HepG2 (cell line): ENCODE results near the gene PDIA5. TPM values are rescaled to one million over a fixed set of nuclear protein-coding genes. Genes with fewer than 3 reads are reported as not detected.
A peak's percentile ranks its signal among the peaks of the same experiment; 100 is the strongest.

Experiments
- ARID4A ChIP-seq: sonication (generic); formaldehyde crosslinking; IDR thresholded peaks from 2 replicates; pipeline ENCODE4 v1.5.0; 2020; ENCODE audit warnings: mild to moderate bottlenecking, missing genetic modification reagents, borderline replicate concordance
- LCORL ChIP-seq, 2 experiments: fragments of 450-650 bp in 1 of 2; sonication (generic) in 1 of 2; formaldehyde crosslinking in 1 of 2; IDR thresholded peaks; 2 replicates each; pipeline versions ENCODE4 v1.5.0 to v1.6.1; 2017 to 2020; ENCODE audit warnings: antibody characterized with exemption in 1 of 2, missing genetic modification reagents in 1 of 2
- POLR2A ChIP-seq, 2 experiments: IDR thresholded peaks; 2 replicates each; pipeline ENCODE4 v1.6.1; 2011; ENCODE audit warnings: low read depth in 2 of 2, low read length in 2 of 2, mild to moderate bottlenecking in 1 of 2, moderate library complexity in 1 of 2; ENCODE audit not compliant: insufficient read depth in 1 of 2
- SNAPC5 ChIP-seq: sonication (generic); formaldehyde crosslinking; IDR thresholded peaks from 2 replicates; pipeline ENCODE4 v1.8.1; 2023; ENCODE audit warnings: mild to moderate bottlenecking, missing genetic modification reagents, borderline replicate concordance
- SP4 ChIP-seq: sonication (generic); formaldehyde crosslinking; IDR thresholded peaks from 2 replicates; pipeline ENCODE4 v1.8.1; 2023; ENCODE audit warnings: mild to moderate bottlenecking, missing genetic modification reagents
- ZFAT ChIP-seq: sonication (generic); formaldehyde crosslinking; conservative IDR thresholded peaks from 2 replicates; pipeline ENCODE4 v1.8.1; 2023; ENCODE audit warnings: missing genetic modification reagents, inconsistent platforms
- ZFYVE20 ChIP-seq: sonication (generic); formaldehyde crosslinking; IDR thresholded peaks from 2 replicates; pipeline ENCODE4 v1.8.0; 2023; ENCODE audit warnings: low read depth, mild to moderate bottlenecking, moderate library complexity, missing genetic modification reagents, borderline replicate concordance
- ZHX1 ChIP-seq: sonication (generic); formaldehyde crosslinking; IDR thresholded peaks from 2 replicates; pipeline ENCODE4 v1.8.1; 2022; ENCODE audit warnings: low read depth, mild to moderate bottlenecking, missing genetic modification reagents
- ZNF644 ChIP-seq: IDR thresholded peaks from 2 replicates; pipeline ENCODE4 v1.6.1; 2016; ENCODE audit warnings: low read depth
- polyA plus RNA-seq, 8 experiments: library from polyadenylated mRNA; depleted of rRNA in 3 of 8; stranded (reverse) in 7 of 8; unstranded in 1 of 8; fragments of >200 nt; fragmentation: Illumina TruSeq in 4 of 8; extraction: Trizol in 4 of 8; gene quantifications; 2 replicates each; pipeline versions ENCODE4 v1.2.1 to v1.2.3, GENCODE V29; 2011 to 2016; ENCODE audit warnings: low read depth in 4 of 8, missing spikeins in 1 of 8, mixed read lengths in 1 of 8; ENCODE audit not compliant: insufficient read depth in 1 of 8
- total RNA-seq, 5 experiments: library from RNA; depleted of rRNA; stranded (reverse); fragments of >200 nt; fragmentation: Illumina TruSeq; extraction: Trizol; gene quantifications; 2 replicates each; pipeline ENCODE4 v1.2.3, GENCODE V29; 2016; ENCODE audit warnings: low read depth in 1 of 5
- TF ChIP-seq, protein P1 (sequence below): sonication (generic); formaldehyde crosslinking; conservative IDR thresholded peaks from 2 replicates; pipeline ENCODE4 v1.4.0; 2020; ENCODE audit warnings: missing genetic modification reagents
- TF ChIP-seq, protein P2 (sequence below): sonication (generic); formaldehyde crosslinking; conservative IDR thresholded peaks from 2 replicates; pipeline ENCODE4 v1.4.0; 2020; ENCODE audit warnings: mild to moderate bottlenecking, missing genetic modification reagents, moderate library complexity
- TF ChIP-seq, protein P3 (sequence below): sonication (generic); formaldehyde crosslinking; IDR thresholded peaks from 2 replicates; pipeline ENCODE4 v1.4.0; 2020; ENCODE audit warnings: missing genetic modification reagents, borderline replicate concordance

Gene PDIA5
- total and polyA plus RNA-seq, 2 of the 13 experiments (the other 11 are each of a cell fraction or from before 2014, with no cell fraction given) = 51.3 to 74.3 TPM

DNA sequence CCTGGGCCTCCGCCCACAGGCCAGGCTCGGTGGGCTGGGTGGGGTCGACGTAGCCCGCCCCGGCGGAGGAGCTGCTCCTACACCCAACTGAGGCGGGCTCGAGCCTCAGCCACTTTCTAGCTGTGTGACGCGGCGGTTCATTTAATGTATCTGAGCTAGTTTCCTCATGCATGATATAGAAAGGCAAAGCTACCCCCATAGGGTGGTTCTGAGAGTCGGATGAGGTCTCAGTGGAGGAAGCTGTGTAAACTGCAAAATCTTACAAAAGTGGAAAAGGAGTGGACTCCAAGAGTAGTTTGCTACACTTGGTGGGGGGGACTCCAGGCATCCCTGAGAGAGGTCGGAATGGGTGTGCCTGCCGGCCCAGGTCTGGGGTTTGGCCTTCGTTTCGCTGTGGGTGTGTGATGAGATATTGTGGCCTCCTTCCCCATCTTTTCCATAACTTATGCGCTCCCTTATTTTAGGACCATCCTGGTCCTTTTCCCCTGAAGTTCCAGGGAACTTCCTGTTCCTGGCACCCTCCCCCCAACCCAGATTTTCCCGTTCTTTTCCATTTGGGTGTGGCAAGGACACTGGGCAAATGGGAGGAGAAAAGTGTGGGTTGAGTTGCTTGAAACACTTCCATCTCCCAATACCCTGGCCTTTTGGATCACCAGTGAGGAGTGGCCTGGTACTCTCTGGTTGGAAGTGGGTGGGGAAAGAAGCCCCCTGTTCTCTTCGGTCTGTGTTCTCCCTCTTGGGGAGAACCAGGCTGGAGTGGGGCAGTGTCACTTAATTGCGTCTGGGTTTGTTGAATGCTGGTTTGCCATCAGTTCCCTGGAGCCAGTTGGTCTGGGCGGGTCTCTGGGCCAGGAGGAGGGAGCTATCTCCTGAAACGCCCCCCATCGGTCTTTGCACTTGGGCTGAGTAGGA lies 1.1 kb downstream of the PDIA5 start (continued):
- TF ChIP-seq, protein P1, sequence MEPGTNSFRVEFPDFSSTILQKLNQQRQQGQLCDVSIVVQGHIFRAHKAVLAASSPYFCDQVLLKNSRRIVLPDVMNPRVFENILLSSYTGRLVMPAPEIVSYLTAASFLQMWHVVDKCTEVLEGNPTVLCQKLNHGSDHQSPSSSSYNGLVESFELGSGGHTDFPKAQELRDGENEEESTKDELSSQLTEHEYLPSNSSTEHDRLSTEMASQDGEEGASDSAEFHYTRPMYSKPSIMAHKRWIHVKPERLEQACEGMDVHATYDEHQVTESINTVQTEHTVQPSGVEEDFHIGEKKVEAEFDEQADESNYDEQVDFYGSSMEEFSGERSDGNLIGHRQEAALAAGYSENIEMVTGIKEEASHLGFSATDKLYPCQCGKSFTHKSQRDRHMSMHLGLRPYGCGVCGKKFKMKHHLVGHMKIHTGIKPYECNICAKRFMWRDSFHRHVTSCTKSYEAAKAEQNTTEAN = no peak
- no peak for TF ChIP-seq LCORL (IDR thresholded peaks at IDR 0.05)
- TF ChIP-seq LCORL (CRISPR knock-in tag; IDR thresholded peaks at IDR 0.05) = peak; percentile 63
- TF ChIP-seq, protein P2, sequence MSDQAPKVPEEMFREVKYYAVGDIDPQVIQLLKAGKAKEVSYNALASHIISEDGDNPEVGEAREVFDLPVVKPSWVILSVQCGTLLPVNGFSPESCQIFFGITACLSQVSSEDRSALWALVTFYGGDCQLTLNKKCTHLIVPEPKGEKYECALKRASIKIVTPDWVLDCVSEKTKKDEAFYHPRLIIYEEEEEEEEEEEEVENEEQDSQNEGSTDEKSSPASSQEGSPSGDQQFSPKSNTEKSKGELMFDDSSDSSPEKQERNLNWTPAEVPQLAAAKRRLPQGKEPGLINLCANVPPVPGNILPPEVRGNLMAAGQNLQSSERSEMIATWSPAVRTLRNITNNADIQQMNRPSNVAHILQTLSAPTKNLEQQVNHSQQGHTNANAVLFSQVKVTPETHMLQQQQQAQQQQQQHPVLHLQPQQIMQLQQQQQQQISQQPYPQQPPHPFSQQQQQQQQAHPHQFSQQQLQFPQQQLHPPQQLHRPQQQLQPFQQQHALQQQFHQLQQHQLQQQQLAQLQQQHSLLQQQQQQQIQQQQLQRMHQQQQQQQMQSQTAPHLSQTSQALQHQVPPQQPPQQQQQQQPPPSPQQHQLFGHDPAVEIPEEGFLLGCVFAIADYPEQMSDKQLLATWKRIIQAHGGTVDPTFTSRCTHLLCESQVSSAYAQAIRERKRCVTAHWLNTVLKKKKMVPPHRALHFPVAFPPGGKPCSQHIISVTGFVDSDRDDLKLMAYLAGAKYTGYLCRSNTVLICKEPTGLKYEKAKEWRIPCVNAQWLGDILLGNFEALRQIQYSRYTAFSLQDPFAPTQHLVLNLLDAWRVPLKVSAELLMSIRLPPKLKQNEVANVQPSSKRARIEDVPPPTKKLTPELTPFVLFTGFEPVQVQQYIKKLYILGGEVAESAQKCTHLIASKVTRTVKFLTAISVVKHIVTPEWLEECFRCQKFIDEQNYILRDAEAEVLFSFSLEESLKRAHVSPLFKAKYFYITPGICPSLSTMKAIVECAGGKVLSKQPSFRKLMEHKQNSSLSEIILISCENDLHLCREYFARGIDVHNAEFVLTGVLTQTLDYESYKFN (CRISPR knock-in tag) = no peak
- TF ChIP-seq POLR2A (IDR thresholded peaks at IDR 0.05; ENCODE audit: insufficient read depth in 1 of 2, low read depth in 2 of 2, low read length in 2 of 2) = peak; percentile 52 to 65; a peak in 2 of 4 replicates
- no peak for TF ChIP-seq ARID4A (CRISPR knock-in tag)
- no peak for TF ChIP-seq SNAPC5 (CRISPR knock-in tag)
- TF ChIP-seq ZNF644 = no peak
- TF ChIP-seq, protein P3, sequence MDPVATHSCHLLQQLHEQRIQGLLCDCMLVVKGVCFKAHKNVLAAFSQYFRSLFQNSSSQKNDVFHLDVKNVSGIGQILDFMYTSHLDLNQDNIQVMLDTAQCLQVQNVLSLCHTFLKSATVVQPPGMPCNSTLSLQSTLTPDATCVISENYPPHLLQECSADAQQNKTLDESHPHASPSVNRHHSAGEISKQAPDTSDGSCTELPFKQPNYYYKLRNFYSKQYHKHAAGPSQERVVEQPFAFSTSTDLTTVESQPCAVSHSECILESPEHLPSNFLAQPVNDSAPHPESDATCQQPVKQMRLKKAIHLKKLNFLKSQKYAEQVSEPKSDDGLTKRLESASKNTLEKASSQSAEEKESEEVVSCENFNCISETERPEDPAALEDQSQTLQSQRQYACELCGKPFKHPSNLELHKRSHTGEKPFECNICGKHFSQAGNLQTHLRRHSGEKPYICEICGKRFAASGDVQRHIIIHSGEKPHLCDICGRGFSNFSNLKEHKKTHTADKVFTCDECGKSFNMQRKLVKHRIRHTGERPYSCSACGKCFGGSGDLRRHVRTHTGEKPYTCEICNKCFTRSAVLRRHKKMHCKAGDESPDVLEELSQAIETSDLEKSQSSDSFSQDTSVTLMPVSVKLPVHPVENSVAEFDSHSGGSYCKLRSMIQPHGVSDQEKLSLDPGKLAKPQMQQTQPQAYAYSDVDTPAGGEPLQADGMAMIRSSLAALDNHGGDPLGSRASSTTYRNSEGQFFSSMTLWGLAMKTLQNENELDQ (CRISPR knock-in tag) = no peak
- TF ChIP-seq ZFAT (CRISPR knock-in tag) = no peak
- TF ChIP-seq ZHX1 (CRISPR knock-in tag) = no peak
- no peak for TF ChIP-seq SP4
- TF ChIP-seq ZFYVE20 (CRISPR knock-in tag) = no peak
